ENCODE data around the gene PLCB1.
"Not testable (repeated sequence)": the region's sequence is repeated elsewhere in the genome, so short reads cannot be mapped to it uniquely, and the experiment has no call there.

The PLCB1 gene

DNA sequence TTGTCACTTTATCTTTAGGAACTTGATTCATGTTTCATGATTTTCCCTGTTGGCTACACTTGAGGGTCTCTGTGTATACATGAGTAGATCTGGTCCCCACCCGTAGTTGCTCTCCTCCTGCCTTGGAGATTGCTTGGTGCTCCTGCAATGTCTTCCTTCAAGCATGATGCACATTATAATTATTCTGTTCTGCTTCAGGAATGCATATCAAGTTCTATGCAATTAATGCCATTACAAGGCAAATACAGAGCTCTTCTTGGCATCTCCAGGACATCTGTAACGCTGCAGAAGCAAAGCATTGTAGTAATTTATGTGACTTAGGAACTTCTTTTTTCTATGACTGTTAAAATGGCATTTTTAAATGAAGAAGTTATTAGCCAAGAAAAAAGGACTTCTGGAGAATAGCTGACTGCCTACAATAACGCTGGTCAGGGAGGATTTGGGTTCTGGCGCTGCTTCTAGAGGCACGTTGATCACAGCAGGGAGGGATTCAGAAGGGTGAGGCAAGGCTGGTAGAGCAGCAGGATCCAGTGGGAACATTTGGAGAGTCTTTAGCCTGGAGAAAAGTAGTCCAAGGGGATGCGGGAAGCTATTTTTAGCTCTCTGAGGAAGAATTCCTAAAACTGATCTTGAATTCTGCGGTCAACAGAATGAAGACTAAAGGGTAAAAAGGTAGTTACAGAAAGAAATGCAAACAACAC, 203.6 kb downstream of the PLCB1 start:
- no peak for DNase-seq

DNA sequence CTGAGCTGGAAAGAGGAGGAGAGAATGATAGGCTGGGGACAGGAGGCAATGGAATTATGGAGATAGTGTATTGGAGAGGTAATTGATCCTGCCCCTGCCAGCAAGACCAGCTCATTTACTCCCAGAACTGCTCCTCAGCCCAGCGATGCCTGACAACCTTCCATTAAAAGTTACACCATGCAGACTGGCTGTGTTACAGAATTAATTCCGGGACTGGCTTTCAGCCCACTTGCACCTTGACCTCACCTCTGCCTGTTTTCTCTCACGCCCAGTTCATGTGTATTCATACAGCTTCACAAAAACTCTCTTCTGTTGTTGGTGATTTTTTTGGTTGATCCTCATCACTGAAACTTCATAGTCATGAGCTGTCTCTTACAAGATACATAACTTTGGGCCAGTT, 207.3 kb downstream of the PLCB1 start:
- no peak for DNase-seq

DNA sequence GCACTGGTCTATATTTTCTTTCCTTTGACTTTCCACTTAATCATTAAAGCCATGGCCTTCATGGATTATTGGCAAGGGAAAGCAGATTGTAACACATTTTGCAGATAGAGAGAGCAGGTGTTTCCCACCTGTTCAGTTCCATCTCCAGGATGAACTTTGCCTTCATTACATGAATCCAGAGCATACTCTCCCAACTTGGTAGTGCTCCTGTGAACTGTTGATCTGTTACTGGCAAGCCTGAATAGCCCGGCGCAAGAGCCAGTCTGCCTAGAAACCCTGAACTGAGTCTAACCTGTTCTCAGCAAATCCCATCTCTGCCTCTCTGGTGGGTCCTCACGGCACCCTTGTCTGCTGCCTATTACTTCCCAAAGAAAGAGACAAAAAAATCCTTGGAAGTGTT, 210.3 kb downstream of the PLCB1 start:
- DNase-seq: no peak

GRCh38 chr20:8344106-8344505, 212.0 kb downstream of the PLCB1 start:
- DNase-seq: no peak

- DNase-seq: no peak
Measured at GRCh38 chr20:8344631-8345030, 212.6 kb downstream of the PLCB1 start.

- DNase-seq: no peak
Measured at GRCh38 chr20:8346700-8347270, 214.7 kb downstream of the PLCB1 start.

DNA sequence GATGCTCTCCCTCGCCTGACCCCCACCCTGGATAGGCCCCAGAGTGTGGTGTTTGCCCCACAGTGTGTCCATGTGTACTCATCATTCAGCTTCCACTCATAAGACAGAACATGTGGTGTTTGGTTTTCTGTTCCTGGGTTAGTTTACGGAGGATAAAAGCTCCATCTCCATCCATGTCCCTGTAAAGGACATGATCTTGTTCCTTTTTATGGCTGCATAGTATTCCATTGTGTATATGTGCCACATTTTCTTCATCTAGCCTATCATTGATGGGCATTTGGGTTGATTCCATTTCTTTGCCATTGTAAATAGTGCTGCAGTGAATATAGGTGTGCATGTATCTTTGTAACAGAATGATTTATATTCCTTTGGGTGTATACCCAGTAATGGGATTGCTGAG, 218.2 kb downstream of the PLCB1 start:
- DNase-seq: not testable (repeated sequence)

GRCh38 chr20:8352486-8352885, 220.4 kb downstream of the PLCB1 start:
- DNase-seq: no peak

GRCh38 chr20:8353512-8353911, 221.4 kb downstream of the PLCB1 start:
- DNase-seq: no peak

DNA sequence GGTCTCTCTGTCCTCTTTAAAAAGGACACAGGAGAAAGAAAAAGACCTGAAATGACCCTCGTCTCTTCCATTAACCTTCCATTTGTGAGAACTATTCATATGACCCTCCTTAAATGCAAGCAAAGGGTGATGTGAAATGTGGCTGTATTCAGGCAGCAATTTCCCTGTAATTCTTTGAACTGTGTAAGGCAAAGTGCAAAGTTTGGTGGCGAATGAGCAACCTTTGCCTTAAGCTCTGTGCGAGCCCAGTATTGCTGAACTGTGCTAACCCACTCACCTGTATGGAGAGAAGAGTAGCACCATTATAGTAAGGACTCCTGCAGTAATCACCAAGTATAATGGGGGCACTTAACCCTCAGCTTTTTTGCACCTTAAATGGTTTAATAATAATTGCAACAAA, 223.4 kb downstream of the PLCB1 start:
- no peak for DNase-seq

DNA sequence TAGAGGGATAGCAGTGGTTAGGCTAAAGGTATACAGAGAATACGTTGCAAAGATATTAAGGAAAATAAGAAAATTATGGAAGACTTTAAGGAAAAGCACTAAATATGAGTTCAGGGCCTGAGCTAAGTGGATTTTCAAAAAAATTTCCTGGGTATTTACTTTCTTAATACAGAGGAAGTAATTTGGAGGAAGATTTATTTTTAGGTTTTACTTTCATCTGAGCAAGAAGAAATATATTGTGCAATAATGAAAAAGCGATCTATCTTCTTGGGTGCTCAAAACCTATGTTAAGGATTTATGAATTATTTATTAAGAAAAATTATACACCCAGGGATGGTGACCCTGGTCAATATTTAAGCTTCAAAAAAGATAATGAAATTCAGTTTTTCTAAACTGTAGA, 224.7 kb downstream of the PLCB1 start:
- DNase-seq: no peak

- DNase-seq: no peak
Measured at GRCh38 chr20:8357703-8358102, 225.6 kb downstream of the PLCB1 start.

- DNase-seq: no peak
Measured at GRCh38 chr20:8360035-8360434, 228.0 kb downstream of the PLCB1 start.

DNA sequence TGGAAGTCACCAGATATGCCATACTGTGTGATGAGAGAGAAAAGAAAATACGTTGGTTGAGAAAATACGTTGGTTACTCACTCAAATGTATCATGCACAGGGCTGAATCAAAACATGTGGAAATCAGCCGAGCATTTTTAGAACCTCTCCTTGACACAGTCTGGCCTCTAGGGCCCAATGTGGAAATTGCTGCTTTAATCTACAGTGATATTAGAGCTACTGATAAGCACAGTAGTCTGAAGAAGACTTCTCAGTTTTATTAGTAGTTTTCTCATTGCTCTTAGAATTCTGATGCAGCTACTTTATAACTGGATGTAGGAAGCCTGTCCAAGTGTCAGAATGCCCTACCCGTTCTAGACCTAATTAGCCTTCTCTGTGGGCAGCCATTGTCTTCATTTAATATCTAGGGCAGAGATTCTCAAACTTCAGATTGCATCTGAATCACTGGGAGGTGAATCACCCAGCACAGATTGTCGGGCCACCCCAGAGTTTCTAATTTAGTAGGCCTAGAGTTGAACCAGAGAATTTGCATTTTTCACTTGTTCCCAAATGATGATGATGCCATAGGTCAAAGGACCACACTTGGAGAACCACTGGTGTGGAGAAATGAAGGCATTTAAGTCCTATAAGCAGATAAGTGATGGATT, 229.1 kb downstream of the PLCB1 start:
- DNase-seq: no peak

- DNase-seq: no peak
Measured at GRCh38 chr20:8361779-8362178, 229.7 kb downstream of the PLCB1 start.

DNA sequence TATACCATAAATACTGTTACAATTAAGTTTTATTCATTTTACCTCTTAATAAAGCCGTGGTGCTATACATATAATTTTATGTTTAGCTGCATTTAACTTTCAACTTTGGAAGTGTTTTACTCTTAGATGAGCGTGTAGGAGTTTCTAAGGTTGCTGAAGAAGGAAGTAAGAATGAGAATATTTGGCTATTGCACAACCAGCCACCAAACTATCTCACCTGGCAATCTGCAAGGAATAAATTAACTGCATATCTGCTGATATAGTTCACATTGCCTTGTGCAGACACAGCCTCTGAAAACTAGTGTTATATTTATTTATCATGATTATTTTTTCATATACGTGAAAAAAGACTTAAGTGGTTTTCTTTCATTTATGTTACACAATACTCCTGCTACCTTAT, 230.4 kb downstream of the PLCB1 start:
- DNase-seq: no peak

- no peak for DNase-seq
Measured at GRCh38 chr20:8363970-8364733, 232.1 kb downstream of the PLCB1 start.

DNA sequence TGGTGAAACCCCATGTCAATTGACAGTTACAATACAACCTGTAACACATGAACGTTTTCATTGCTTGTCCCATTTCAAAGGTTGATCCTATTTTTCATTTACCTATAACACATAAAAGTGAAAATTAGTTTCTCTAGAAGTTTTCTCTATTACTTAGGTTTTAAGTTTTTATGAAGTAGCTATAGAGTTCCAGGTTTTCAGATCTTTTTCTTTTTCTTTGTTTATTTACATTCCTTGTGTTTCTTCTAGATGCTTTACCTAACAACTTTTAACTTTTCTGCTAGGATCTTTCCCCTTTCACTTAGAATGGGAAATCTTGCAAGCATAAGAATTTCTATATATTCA, 232.6 kb downstream of the PLCB1 start:
- no peak for DNase-seq

DNA sequence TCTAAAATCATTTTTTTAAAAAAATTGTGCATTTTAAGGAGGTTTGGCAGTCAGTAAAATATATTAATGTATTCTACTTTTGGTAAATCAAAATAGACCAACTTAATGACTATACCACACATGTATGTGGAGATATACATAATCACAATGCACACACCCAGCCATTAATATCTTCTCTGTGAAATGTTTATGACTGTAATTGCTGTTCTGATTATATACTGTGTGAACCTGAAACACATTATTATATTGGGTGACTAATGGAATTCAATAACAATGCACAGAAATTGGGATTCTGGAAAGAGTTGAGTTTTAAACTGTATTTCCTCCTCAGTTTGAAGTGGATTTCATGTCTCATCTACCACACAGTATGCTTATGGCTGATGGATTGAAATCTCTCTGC, 233.6 kb downstream of the PLCB1 start:
- DNase-seq: no peak

DNA sequence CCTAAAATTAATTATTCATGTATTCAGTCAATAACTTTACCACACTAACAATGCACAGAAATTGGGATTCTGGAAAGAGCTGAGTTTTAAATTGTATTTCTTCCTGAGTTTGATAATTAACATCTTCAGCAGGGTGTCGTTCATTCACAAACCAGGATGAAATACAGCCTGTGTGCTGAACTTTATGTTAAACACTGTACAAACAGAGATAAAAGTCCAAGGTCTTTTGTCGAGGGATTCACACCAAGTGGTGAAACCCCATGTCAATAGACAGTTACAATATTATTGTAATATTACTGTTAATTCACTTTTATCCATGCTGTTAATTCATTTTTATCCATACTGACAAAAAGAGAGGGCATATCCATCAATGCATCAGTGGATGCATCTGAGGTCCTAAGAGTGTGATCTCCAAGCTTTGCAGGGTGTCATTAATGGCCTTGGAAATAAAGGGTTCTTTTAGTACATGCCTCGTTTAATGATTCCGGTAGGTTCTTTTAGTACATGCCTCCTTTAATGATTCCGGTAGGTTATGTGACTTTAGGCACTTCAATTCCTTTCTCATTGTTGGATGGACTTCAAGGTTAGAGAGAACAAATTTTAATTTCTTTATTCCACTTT, 234.3 kb downstream of the PLCB1 start:
- DNase-seq: no peak

DNA sequence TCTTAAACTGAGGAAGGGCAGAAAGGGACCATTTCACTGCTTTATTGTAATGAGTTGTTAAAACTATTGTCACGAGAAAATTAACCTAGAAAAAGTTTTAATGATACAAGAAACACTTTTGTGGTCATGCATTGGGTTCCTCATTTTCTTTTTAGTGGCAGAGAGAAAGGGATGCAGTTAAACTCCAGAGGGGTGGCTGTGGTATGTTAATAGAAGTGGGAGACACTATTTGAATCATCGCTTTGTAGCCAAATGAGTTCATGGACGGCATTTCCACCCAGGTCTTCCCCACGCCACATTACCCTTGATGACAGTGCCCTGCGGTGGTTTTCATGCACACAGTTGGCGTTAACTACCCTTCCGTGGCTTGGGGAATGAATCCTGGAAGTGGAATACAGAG, 235.6 kb downstream of the PLCB1 start:
- DNase-seq: no peak

- DNase-seq: no peak
Measured at GRCh38 chr20:8368670-8369069, 236.6 kb downstream of the PLCB1 start.

GRCh38 chr20:8369311-8369710, 237.2 kb downstream of the PLCB1 start:
- no peak for DNase-seq
